Smooth muscle cell (in vitro differentiated cells): ENCODE measurements around the gene CCDC92B. TPM values are rescaled to one million over a fixed set of nuclear protein-coding genes. Genes with fewer than 3 reads are reported as not detected.
A peak's percentile ranks its signal among the peaks of the same experiment; 100 is the strongest.

ENCODE experiments used
- DNase-seq: peaks from one replicate; lab custom pipeline; 2025; ENCODE audit not compliant: unreplicated experiment; lab: John Stamatoyannopoulos, UW
- H2AFZ ChIP-seq: fragments of 200-600 bp; sonication (generic); 2 replicates; pipeline ENCODE4 v1.6.0; 2016; ENCODE audit warnings: antibody characterized with exemption, low read depth, mild to moderate bottlenecking
- H3F3A ChIP-seq: fragments of 200-600 bp; sonication (generic); 2 replicates; pipeline ENCODE4 v1.6.0; 2017; ENCODE audit warnings: antibody characterized with exemption, low read depth
- H3K27ac ChIP-seq: fragments of 200-600 bp; sonication (generic); 2 replicates; pipeline ENCODE4 v1.5.1; 2016; ENCODE audit warnings: low read depth, mild to moderate bottlenecking
- H3K27me3 ChIP-seq: fragments of 200-600 bp; sonication (generic); 2 replicates; pipeline ENCODE4 v1.6.1; 2016; ENCODE audit warnings: low read depth, mild to moderate bottlenecking
- H3K36me3 ChIP-seq: fragments of 200-600 bp; sonication (generic); 2 replicates; pipeline ENCODE4 v1.5.1; 2016; ENCODE audit warnings: low read depth
- H3K4me1 ChIP-seq: fragments of 200-600 bp; sonication (generic); 2 replicates; pipeline ENCODE4 v1.5.1; 2016; ENCODE audit warnings: low read depth
- H3K4me2 ChIP-seq: fragments of 200-600 bp; sonication (generic); 2 replicates; pipeline ENCODE4 v1.6.0; 2016; ENCODE audit warnings: mild to moderate bottlenecking
- H3K4me3 ChIP-seq: fragments of 200-600 bp; sonication (generic); 2 replicates; pipeline ENCODE4 v1.5.1; 2016; ENCODE audit warnings: mild to moderate bottlenecking
- H3K79me2 ChIP-seq: fragments of 200-600 bp; sonication (generic); 2 replicates; pipeline ENCODE4 v1.6.0; 2016; ENCODE audit warnings: low read depth, mild to moderate bottlenecking
- H3K9ac ChIP-seq: fragments of 200-600 bp; sonication (generic); 2 replicates; pipeline ENCODE4 v1.6.0; 2016; ENCODE audit warnings: low read depth
- H3K9me3 ChIP-seq: fragments of 200-600 bp; sonication (generic); replicated peaks from 2 replicates; pipeline ENCODE4 v1.5.1; 2016; ENCODE audit warnings: low read depth
- H4K20me1 ChIP-seq: fragments of 200-600 bp; sonication (generic); 2 replicates; pipeline ENCODE4 v1.6.0; 2016; ENCODE audit warnings: low read depth
- WGBS: methylation state at CpG from one replicate; pipeline ENCODE4 v1.1.7; 2016; ENCODE audit warnings: low lambda C conversion rate; 5-methylcytosine and 5-hydroxymethylcytosine counted together
- polyA plus RNA-seq: library from polyadenylated mRNA; unstranded; fragments of >200 nt; fragmentation: Nextera tagmentation; extraction: Ambion mirVana; gene quantifications from 2 replicates; pipeline ENCODE4 v1.2.1, GENCODE V29; 2016
- total RNA-seq: library from RNA; depleted of rRNA; stranded (reverse); fragments of >200 nt; gene quantifications from 2 replicates; pipeline ENCODE4 v1.2.3, GENCODE V29; 2014
- TF ChIP-seq, protein P1 (sequence below): fragments of 200-600 bp; sonication (generic); IDR thresholded peaks from 2 replicates; pipeline ENCODE4 v1.5.1; 2017; ENCODE audit warnings: borderline replicate concordance, mild to moderate bottlenecking, antibody characterized with exemption; ENCODE audit not compliant: insufficient read depth, poor library complexity, severe bottlenecking

Gene CCDC92B
- total and polyA plus RNA-seq, 2 experiments from 2014 or later: not detected

GRCh38 chr17:2734939-2735338 lies 14.5 kb downstream of the CCDC92B start:
- peaks cover 3% of the 10 kb centered on the region for H3K27me3 ChIP-seq
- H3K9me3 ChIP-seq: no peaks in the 10 kb centered on the region
- no peak overlapping the region for H3K4me2 ChIP-seq
- H3K4me1 ChIP-seq: no peaks in the 10 kb centered on the region
- no peaks in the 10 kb centered on the region for H3F3A ChIP-seq
- H3K4me3 ChIP-seq: no peak overlapping the region
- no peak overlapping the region for H3K9ac ChIP-seq
- 92% methylated on average over 10 of the region's 10 CpGs for WGBS
- no peak overlapping the region for H2AFZ ChIP-seq
- TF ChIP-seq, protein P1, sequence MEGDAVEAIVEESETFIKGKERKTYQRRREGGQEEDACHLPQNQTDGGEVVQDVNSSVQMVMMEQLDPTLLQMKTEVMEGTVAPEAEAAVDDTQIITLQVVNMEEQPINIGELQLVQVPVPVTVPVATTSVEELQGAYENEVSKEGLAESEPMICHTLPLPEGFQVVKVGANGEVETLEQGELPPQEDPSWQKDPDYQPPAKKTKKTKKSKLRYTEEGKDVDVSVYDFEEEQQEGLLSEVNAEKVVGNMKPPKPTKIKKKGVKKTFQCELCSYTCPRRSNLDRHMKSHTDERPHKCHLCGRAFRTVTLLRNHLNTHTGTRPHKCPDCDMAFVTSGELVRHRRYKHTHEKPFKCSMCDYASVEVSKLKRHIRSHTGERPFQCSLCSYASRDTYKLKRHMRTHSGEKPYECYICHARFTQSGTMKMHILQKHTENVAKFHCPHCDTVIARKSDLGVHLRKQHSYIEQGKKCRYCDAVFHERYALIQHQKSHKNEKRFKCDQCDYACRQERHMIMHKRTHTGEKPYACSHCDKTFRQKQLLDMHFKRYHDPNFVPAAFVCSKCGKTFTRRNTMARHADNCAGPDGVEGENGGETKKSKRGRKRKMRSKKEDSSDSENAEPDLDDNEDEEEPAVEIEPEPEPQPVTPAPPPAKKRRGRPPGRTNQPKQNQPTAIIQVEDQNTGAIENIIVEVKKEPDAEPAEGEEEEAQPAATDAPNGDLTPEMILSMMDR: no peak
- no peaks in the 10 kb centered on the region for H4K20me1 ChIP-seq
- no peaks in the 10 kb centered on the region for H3K36me3 ChIP-seq
- H3K79me2 ChIP-seq: no peaks in the 10 kb centered on the region
- H3K27ac ChIP-seq: no peak overlapping the region
- DNase-seq: no peak

- Histone ChIP-seq H3K4me2 (no peak overlapping the region), H4K20me1 (no peaks in the 10 kb centered on the region), H3K27ac (no peak overlapping the region), H3K27me3 (peaks cover 3% of the 10 kb centered on the region), H3K9ac (no peak overlapping the region), H3K79me2 (no peaks in the 10 kb centered on the region), H3K36me3 (no peaks in the 10 kb centered on the region), H2AFZ (no peak overlapping the region), H3F3A (no peaks in the 10 kb centered on the region), H3K9me3 (no peaks in the 10 kb centered on the region), H3K4me3 (no peak overlapping the region), H3K4me1 (no peaks in the 10 kb centered on the region)
- WGBS: 94% methylated on average over 10 of the region's 10 CpGs
- DNase-seq: no peak
- TF ChIP-seq, protein P1: no peak
These were observed 17.6 kb downstream of the CCDC92B start for GRCh38 chr17:2731807-2732206.

DNA sequence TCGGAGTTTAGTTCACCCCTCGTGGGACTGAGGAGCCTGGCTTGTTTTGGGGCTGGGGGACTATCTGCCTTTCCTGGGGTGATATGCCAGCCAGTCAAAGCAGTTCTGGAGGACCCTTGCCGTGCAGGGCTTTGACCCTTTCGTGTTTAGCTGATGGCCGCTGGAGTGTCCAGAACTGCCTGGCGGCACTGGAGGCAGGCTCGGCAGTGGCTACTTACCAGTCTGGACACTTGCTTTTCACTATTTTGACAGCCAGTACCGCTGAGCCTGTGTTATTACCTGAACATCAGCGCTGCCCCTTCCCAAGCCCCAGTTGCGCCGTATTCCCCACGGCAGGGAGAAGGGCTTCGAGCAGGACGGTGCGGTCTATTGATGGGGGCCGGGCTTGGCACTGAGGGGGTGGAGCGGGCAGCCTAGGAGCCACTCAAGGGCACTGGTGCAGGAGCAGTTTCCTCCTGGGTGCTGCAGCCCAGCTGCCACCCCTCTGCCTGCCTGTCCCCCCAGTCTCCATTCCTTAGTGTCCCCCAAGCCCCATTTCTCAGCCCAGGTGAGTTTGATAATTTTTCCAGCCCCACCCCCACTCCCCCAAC lies 18.6 kb downstream of the CCDC92B start:
- Histone ChIP-seq H3K9me3 (no peaks in the 10 kb centered on the region), H3K27ac (no peak overlapping the region), H3K79me2 (no peaks in the 10 kb centered on the region), H3K9ac (no peak overlapping the region), H3K36me3 (no peaks in the 10 kb centered on the region), H3F3A (no peaks in the 10 kb centered on the region), H4K20me1 (no peaks in the 10 kb centered on the region), H3K4me2 (no peak overlapping the region), H3K27me3 (peaks cover 3% of the 10 kb centered on the region), H2AFZ (no peak overlapping the region), H3K4me1 (no peaks in the 10 kb centered on the region), H3K4me3 (no peak overlapping the region)
- WGBS: 89% methylated on average over 17 of the region's 17 CpGs
- no peak for DNase-seq
- TF ChIP-seq, protein P1: no peak

DNA sequence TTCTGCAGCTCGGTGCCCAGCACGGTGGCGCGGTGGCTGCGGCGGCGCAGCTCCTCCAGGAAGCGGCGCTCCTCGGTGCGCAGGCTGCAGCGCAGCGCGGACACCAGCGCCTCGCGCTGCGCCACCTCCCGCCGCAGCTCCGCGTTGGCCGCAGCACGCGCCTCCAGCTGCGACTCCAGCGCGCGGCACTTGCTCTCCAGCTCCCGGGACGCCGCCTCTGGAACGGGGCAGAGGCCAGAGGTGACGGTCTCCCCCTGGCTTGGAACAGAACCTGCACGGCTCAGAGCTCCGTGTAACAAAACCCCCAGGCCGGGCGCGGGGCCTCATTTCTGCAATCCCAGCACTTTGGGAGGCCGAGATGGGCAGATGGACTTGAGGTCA lies 24.7 kb downstream of the CCDC92B start:
- H3F3A ChIP-seq: no peaks in the 10 kb centered on the region
- no peak overlapping the region for H3K9ac ChIP-seq
- H3K27ac ChIP-seq: no peak overlapping the region
- no peaks in the 10 kb centered on the region for H4K20me1 ChIP-seq
- H3K4me1 ChIP-seq: peaks cover 3% of the 10 kb centered on the region
- H3K4me3 ChIP-seq: peak overlapping the region; percentile 34
- peaks cover 18% of the 10 kb centered on the region for H3K27me3 ChIP-seq
- no peak for DNase-seq
- TF ChIP-seq, protein P1: no peak
- WGBS: 3% methylated on average over 22 of the region's 40 CpGs
- peak overlapping the region; percentile 85 for H3K4me2 ChIP-seq
- no peaks in the 10 kb centered on the region for H3K9me3 ChIP-seq
- no peak overlapping the region for H2AFZ ChIP-seq
- H3K79me2 ChIP-seq: no peaks in the 10 kb centered on the region
- no peaks in the 10 kb centered on the region for H3K36me3 ChIP-seq
